ENCODE measurements around the gene ENTPD6. TPM values are rescaled to one million over a fixed set of nuclear protein-coding genes. Genes with fewer than 3 reads are reported as not detected.

ENTPD6 gene
- total RNA-seq, 1 experiment from 2014 or later = 122 TPM

DNA sequence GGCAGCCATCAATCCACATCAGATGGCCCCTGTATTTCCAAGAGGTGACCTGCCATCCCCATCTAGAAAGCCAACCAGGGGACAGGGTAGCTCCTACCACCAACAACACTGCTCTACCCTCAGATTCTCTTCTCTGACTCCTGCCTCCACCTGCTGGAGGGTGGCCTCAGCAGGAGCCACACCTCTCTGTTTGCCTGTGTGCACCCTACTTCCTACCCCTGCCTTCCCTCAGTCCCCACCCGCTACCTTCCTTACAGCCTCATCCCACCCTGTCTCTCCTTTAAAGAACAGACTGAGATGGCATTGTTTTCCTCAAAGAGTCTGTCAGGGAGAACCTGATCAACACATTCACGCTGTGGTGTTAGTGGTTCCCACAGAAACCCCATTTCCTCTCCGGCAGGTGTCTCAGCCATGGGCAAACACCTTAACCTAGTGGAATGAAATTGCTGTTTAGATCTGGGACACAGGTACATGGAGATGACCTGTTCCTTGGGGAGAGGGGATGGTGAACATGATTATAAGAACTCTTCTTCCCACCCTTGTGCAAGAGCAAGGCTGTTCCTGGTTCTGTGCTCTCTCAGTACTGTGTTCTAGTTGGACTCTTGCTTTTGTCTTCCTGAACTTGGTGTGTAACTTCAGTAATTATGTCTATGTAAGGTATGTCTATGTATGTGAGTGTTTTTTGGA lies 1.8 kb downstream of the ENTPD6 start:
- intact Hi-C loops (cut with micrococcal nuclease) = loop anchor here (5.0 to 10.0 kb wide), 3 partner anchors 35 to 205 kb away; partner anchors contain the start of genes ABHD12 and APMAP
- Histone ChIP-seq H3K36me3 (ENCODE audit: low read depth, low read length) (no peaks in the 10 kb centered on the region; the same call in 1 of the 2 replicates), H2AFZ (ENCODE audit: low read length) (0 out of 2 replicates have a peak overlapping the region, but pooled peaks have one; percentile 70), H3K27ac (ENCODE audit: low read length) (peak overlapping the region; percentile 76), H3K4me2 (ENCODE audit: low read length) (peak overlapping the region; percentile 88), H3K4me1 (ENCODE audit: insufficient read depth, low read length) (peaks cover 39% of the 10 kb centered on the region), H3K4me3 (ENCODE audit: low read length) (peak overlapping the region; percentile 86), H3K27me3 (ENCODE audit: low read length) (no peaks in the 10 kb centered on the region), H3K9me3 (ENCODE audit: low read length) (no peaks in the 10 kb centered on the region), H4K20me1 (ENCODE audit: low read length) (no peaks in the 10 kb centered on the region; the same call in 1 of the 2 replicates), H3K79me2 (ENCODE audit: low read length) (peaks cover 67% of the 10 kb centered on the region), H3K9ac (ENCODE audit: low read length) (peak overlapping the region; percentile 95), H3K9me2 (replicated peaks; ENCODE audit: low read length) (no peaks in the 10 kb centered on the region), H3F3A (ENCODE audit: low read length, unreplicated experiment) (no peaks in the 10 kb centered on the region)
- CTCF ChIA-PET = interaction anchor here (0.5 to 1.6 kb wide), 2 partner anchors 50 to 102 kb away, joined by 5 read pairs; no protein-coding TSS in a partner anchor
- POLR2A ChIA-PET (ENCODE audit: unreplicated experiment) = no interaction called here
- DNase-seq (peak; percentile 25), ATAC-seq (peak; percentile 17)
- no peak for TF ChIP-seq EZH2 (IDR thresholded peaks at IDR 0.05; ENCODE audit: low read length, unreplicated experiment)
- TF ChIP-seq, protein P1, sequence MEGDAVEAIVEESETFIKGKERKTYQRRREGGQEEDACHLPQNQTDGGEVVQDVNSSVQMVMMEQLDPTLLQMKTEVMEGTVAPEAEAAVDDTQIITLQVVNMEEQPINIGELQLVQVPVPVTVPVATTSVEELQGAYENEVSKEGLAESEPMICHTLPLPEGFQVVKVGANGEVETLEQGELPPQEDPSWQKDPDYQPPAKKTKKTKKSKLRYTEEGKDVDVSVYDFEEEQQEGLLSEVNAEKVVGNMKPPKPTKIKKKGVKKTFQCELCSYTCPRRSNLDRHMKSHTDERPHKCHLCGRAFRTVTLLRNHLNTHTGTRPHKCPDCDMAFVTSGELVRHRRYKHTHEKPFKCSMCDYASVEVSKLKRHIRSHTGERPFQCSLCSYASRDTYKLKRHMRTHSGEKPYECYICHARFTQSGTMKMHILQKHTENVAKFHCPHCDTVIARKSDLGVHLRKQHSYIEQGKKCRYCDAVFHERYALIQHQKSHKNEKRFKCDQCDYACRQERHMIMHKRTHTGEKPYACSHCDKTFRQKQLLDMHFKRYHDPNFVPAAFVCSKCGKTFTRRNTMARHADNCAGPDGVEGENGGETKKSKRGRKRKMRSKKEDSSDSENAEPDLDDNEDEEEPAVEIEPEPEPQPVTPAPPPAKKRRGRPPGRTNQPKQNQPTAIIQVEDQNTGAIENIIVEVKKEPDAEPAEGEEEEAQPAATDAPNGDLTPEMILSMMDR (conservative IDR thresholded peaks at IDR 0.05; ENCODE audit: low read depth, low read length) = peak; percentile 38
- BruUV-seq (replicated peaks) = no TSS peak

DNA sequence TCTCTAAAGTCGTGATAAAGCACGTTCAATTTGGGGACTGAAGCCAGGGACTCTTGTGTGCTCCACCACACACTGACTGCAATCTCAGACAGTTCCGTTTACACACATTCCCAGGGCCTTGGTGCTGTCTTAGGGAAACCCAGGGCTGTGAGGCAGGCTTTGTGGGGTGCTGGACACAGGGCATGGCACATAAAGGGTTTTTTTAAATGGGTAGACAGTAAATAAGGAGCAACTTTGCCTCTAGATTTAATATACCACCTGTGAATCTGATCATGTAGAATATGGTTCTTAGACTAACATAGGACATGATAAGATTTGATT lies 2.3 kb downstream of the ENTPD6 start:
- Histone ChIP-seq H3K36me3 (ENCODE audit: low read depth, low read length) (no peaks in the 10 kb centered on the region; the same call in 1 of the 2 replicates), H3K27ac (ENCODE audit: low read length) (no peak overlapping the region), H3K27me3 (ENCODE audit: low read length) (no peaks in the 10 kb centered on the region), H3K4me2 (ENCODE audit: low read length) (peak overlapping the region; percentile 88), H3K9ac (ENCODE audit: low read length) (no peak overlapping the region), H2AFZ (ENCODE audit: low read length) (no peak overlapping the region), H3K4me3 (ENCODE audit: low read length) (peak overlapping the region; percentile 86; the same call in 1 of the 2 replicates), H3K79me2 (ENCODE audit: low read length) (peaks cover 72% of the 10 kb centered on the region), H3K9me3 (ENCODE audit: low read length) (no peaks in the 10 kb centered on the region), H4K20me1 (ENCODE audit: low read length) (no peaks in the 10 kb centered on the region; the same call in 1 of the 2 replicates), H3K9me2 (replicated peaks; ENCODE audit: low read length) (no peaks in the 10 kb centered on the region), H3K4me1 (ENCODE audit: insufficient read depth, low read length) (peaks cover 39% of the 10 kb centered on the region), H3F3A (ENCODE audit: low read length, unreplicated experiment) (no peaks in the 10 kb centered on the region)
- TF ChIP-seq, protein P1 (conservative IDR thresholded peaks at IDR 0.05; ENCODE audit: low read depth, low read length) = no peak
- TF ChIP-seq EZH2 (IDR thresholded peaks at IDR 0.05; ENCODE audit: low read length, unreplicated experiment) (no peak), EZH2phosphoT487 (IDR thresholded peaks at IDR 0.05; ENCODE audit: borderline replicate concordance, low read length) (no peak)
- BruUV-seq (replicated peaks) = no TSS peak
- no peak for DNase-seq
- CTCF ChIA-PET = no interaction called here
- intact Hi-C loops (cut with micrococcal nuclease) = loop anchor here (5.0 to 10.0 kb wide), 3 partner anchors 34 to 206 kb away; partner anchors contain the start of genes ABHD12 and APMAP
- no peak for ATAC-seq
- POLR2A ChIA-PET (ENCODE audit: unreplicated experiment) = no interaction called here
